ENCODE results near the gene PPME1. TPM values are rescaled to one million over a fixed set of nuclear protein-coding genes. Genes with fewer than 3 reads are reported as not detected.

The PPME1 gene
- total RNA-seq, 1 donor from 2014 or later, result 31.2 TPM

DNA sequence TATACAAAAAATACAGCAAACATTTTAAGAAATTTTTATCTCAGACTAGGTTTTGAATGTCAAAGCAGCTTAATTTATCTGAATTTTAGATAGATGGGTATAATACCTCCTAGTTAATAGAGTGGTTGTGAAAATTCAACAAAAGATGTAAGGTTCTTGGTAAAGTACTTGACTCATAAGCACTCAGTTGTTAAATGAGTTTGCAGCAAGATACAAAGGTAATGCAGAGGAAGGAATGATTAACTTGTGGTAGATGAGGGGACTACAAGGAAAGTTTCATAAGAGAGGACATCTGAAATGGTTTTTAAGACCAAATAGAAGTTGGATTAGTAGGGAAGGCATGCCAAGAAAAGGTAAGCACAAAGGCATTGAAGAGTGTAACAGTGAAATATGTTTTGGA lies 37.4 kb downstream of the PPME1 start:
- no peak for DNase-seq
- intact Hi-C loops (cut with micrococcal nuclease), result no loop called here
- no peak for ATAC-seq

DNA sequence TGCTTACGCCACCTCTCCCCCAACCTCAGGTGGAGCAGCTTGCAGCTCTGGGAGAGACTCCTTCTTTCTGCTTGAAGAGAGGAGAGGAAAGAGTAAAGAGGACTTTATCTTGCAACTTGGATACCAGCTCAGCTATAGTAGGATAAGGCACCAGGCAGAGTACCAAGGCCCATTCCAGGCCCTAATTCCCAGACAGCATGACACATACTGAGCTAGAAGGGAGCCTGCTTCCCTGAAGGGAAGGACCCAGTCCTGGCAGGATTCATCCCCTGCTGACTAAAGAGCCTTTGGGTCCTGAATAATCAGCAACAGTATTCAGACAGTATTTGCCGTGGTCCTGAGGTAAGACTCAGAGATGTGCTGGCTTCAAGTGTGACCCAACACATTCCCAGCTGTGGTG lies 41.4 kb downstream of the PPME1 start:
- intact Hi-C loops (cut with micrococcal nuclease), result no loop called here
- DNase-seq (no peak), ATAC-seq (peak; percentile 35)

DNA sequence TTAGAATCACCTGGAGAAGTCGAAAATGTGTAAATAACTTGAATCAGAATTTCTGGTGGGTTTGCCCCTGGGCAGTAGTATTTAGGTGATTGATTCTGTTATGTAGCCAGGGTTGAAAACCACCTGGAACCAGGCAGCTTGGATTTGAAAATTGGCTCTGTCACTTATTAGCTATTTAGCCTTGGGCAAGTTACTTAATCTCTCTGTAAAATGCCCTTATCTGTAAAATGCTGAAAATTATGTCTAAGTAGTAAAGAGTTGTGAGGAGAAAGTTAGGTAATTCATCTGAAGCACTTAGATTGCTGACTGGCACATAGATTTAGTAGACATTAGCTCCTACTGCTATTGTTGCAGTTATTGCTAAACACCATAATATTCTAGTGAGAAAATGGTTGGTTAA lies 49.3 kb downstream of the PPME1 start:
- intact Hi-C loops (cut with micrococcal nuclease), result no loop called here
- ATAC-seq, result no peak

DNA sequence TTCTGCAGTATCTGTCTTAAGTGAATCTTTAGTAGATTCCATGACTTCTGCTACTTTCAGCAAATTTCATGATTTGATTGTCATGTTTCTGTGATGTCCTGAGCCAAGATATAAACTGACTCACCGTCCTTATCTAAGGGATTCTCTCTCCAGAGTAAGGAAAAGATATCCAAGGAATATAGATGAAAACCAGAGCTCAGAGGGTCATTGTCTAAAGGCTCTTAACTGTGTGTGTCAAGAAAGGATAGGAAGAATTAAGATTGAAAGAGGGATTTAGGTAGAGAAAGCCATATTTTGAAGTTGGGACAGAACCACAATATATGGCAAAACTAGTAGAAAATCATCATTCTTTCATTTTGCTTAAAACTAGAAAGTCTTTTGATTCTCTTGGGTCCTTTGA lies 50.7 kb downstream of the PPME1 start:
- ATAC-seq (no peak), DNase-seq (no peak)
- intact Hi-C loops (cut with micrococcal nuclease), result no loop called here

More for the DNA sequence above, 49.3 kb downstream of the PPME1 start:
- DNase-seq, result no peak

DNA sequence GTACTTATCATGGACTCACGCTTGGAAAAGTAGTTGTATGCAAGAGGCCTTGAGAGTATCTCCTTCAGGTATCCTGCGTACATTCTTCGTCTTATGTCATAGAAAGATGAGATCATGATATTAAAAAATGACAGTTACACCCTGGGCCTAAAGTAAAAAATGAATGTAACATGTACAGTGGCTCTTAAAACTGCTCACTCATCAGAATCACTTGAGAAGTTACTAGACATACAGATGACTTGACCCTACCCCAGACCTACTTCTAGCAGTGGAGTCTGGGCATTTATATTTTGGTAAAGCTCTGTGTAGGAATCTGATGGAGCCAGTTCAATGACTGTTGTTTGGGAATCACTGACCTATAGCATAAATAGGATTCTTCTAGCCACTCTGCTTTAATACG lies 54.5 kb downstream of the PPME1 start:
- ATAC-seq (no peak), DNase-seq (no peak)
- intact Hi-C loops (cut with micrococcal nuclease), result no loop called here

DNA sequence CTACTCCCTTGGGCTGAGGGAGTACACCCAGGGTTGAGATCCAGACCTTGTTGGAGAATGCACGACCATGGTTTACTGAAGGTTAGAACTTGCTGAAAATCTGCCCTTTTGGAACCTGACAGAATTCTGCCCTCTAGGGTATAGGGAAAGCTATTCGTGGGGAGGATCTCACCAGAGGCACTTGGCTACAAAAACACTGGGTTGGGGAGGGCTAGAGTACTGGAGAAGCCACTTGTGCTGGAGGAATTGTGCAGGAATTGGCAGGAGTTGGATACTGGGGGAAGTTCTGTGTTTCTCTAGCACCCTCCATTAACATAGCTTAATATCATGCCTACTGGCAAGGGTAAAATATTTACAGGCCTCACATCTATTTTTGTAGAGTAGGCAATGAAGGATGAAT lies 55.8 kb downstream of the PPME1 start:
- no peak for DNase-seq
- intact Hi-C loops (cut with micrococcal nuclease), result no loop called here
- ATAC-seq, result peak; percentile 95

DNA sequence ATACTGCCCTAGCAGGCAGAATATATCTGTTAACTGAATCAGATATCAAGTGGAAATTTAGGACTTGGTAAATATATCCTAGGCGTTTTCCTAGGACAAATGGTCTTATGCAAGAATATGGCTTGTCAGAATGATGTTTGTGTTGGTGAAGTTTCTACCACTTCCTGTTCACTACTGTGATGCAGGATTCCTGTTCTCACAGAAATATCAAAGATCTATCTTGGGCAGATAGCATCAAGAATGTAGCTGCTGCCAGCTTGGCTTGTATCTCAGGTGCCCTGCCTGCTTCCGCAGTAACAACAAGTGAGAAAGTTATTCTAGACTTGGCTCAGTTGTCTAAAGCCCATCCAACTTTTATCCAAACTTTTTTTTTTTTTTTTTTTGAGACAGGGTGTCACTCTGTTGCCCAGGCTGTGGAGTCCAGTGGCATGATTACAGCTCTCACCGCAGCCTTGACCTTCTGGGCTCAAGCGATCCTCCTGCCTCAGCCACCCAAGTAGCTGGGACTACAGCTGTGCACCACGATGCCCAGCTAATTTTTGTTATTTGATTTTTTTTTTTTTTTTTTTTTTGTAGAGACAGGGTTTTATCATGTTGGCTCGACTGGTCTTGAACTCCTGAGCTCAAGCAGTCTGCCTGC lies 61.3 kb downstream of the PPME1 start:
- DNase-seq (no peak), ATAC-seq (peak; percentile 61)
- intact Hi-C loops (cut with micrococcal nuclease), result no loop called here

DNA sequence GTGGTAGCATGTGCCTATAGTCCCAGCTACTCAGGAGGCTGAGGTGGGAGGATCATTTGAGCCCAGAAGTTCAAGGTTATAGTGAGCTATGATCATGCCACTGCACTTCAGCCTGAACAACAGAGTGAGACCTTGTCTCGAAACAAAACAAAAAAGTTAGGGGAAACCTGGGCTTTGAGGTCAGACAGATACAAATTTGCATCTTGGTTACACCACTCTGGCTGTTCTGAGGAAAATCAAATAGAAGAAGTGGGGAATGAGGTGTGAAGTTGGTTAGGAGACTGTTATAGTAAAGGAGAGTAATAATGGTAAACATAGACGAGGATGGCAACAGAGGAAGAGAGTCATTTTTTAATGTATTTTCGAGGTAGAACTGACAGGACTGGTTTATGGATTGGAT lies 62.6 kb downstream of the PPME1 start:
- intact Hi-C loops (cut with micrococcal nuclease), result no loop called here
- no peak for DNase-seq
- no peak for ATAC-seq

DNA sequence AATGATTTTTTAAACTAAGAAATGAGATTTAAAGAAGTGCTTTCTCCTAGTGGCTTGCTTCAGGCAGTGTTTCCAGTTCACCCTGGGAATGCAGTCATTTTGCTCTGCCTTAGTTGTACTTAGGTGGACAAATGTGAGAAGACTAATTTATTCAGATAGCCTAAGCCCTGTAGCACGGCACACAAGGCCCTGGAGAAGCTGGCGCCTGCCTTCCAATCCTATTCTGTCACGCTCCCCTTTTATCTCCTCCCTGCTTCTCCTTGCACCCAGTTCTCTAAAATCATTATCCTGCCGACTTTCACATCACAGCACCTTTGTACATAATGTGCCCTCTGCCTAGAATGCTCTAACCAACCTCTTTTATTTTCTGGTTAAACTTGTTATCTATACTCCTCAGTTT lies 64.0 kb downstream of the PPME1 start:
- ATAC-seq (peak; percentile 63), DNase-seq (no peak)
- intact Hi-C loops (cut with micrococcal nuclease), result no loop called here

DNA sequence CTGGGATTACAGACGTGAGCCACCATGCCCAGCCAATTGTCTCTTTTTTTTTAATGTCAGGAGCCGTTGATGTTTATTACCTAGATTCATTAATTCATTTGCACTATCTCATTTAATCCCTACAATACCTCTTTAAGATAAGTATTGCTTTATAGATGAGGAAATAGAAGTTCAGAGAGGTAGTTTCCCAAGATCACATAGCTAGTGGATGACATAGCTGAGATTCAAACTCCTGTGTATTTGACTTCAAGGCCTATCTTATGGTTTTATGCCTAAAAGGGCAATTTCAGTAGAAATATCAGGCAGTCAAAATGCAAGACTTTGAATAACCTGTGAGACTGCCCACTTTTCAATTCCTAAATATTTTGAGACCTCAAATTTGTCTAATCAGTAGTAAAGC lies 66.5 kb downstream of the PPME1 start:
- intact Hi-C loops (cut with micrococcal nuclease), result no loop called here
- ATAC-seq, result no peak
- DNase-seq, result no peak

DNA sequence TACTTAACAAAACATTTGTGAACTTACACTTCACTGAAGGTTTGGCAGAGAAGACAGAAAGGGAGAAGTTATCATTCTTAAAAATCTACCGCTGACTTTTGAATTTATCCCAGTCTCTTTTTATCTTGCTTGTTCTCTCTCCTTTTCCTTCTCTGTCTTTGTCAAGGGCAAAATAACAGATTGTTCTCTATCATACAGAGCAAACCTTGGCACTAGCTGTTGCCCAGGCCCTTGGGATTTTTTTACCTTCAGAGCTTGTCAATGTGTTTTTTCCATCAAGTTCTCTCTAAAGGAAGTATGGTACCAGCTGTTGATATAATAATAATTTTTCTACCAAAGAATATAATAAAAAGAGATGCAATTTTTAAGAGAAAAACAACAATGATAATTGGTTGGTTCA lies 67.2 kb downstream of the PPME1 start:
- intact Hi-C loops (cut with micrococcal nuclease), result no loop called here
- ATAC-seq, result peak; percentile 65
- no peak for DNase-seq

DNA sequence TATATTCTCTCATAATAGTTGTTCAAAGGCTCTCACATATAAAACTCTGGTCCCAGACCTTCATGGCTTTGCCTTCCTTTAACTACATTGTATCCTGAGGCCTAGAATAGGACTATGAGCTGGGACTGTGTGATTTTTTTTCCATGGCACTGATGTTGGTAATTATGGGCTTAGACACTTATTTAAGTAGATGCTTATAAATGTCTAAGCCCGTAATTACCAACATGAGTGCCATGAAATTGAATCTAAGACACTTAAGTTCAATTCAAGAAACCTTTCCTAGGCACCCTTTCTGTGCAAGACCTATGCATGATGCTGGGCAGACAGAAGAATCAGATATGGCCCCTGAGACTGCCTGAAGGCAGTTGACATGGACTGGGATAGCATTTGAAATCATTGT lies 77.4 kb downstream of the PPME1 start:
- DNase-seq, result no peak
- intact Hi-C loops (cut with micrococcal nuclease), result no loop called here
- no peak for ATAC-seq

DNA sequence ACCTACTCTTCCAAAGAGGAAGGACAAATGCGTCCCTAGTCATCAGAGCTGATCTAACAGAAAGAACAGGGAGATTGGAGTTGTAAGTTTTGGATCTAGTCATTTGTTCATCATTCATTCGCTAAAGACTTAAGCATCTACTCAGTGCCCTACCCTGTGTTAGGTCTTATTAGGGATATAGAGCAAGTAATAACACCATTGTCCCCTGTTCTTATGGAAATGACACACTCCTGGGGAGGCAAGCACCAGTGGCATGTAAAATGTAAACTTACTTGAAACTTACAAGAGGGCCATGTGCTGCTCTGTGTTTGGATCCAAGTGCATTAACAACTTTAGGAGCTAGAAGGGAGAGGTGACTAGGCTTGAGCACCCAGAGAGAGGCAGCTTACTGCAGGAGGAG lies 78.4 kb downstream of the PPME1 start:
- DNase-seq (no peak), ATAC-seq (no peak)
- intact Hi-C loops (cut with micrococcal nuclease), result no loop called here

DNA sequence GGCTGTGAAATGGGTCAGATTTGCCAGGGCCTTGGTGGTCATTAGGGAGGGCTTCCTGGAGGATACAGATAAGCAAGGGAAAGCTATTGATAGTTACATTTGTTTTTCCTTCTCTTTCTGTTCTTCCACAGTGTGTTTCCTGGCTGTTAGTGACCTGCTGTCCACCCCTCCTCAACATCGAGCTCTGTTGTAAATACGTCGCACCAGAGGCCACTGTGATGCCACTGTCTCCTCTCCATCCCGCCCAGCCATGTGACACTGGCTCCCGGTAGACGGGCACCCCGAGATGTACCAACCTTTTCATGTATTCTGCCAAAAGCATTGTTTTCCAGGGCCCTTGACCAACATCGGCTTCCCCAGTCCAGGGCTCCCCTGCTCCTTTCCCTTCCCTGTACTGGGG lies 82.3 kb downstream of the PPME1 start:
- intact Hi-C loops (cut with micrococcal nuclease), result no loop called here
- DNase-seq (no peak), ATAC-seq (no peak)

DNA sequence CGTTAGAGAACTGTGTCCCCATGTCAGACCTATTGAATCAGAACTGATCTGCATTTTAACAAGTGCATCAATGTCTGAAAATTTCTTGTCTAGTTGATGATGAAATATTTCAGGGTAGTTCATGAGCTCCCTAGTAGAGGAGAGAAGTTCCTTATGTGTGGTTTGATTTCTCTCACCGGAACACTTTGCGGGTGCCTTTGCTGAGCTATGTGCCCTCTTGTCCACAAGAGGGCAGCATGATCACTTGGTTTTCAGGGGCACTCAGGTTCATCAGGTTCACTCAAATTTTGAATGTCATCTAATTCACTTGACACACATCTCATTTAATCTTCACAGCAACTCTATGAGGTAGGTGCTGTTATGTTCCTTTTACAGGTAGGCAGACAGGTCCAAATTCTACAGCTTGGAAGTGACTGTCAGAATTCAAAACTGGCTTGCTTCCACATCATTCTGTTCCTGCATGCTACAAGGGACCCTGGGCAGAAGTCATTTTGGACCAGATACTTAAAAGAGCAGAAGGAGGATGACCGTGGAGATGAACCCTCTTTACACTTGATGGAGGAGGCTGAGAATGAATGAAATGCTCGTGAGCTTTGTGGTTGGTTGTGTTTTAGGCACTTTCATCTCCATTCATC lies 84.8 kb downstream of the PPME1 start:
- DNase-seq, result peak; percentile 32
- ATAC-seq, result peak; percentile 68
- intact Hi-C loops (cut with micrococcal nuclease), result loop anchor here (5.0 kb wide), 1 partner anchor 191 kb away; no protein-coding TSS in a partner anchor

DNA sequence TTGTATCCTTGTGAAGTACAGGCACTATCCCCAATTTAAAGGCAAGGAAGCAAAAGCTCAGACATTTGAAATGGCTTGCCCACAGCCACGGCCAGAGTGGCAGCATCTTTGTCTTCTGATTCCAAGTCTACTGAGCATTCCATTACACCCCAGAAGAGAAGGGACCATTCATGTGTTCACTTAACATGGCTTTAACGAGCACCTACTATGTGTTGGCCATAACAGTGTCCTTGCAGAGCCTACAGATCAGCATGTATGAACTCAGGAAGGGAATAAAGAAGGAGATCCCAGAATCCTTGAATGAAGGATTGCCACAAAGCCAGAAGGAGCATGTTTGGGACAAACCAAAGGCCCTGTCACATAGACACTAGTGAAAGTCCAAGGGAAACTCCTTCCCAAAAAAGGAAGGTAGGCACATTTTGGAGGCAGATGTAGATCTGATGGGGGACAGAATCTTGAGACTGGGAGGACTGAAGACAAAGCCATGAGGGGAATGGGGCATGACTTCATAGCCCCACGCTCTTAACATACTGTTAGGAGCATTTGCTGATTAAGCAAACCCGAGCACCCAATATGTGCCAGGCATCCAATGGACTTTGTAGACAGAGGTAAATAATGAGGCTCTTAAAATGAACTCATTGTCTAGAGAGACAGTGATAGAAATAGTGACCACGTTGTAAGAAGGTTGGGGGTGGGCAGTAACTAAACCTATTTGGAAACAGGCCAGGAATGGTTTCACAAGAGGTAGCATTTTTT lies 85.5 kb downstream of the PPME1 start:
- intact Hi-C loops (cut with micrococcal nuclease), result loop anchor here (5.0 kb wide), 1 partner anchor 191 kb away; no protein-coding TSS in a partner anchor
- ATAC-seq (no peak), DNase-seq (no peak)

DNA sequence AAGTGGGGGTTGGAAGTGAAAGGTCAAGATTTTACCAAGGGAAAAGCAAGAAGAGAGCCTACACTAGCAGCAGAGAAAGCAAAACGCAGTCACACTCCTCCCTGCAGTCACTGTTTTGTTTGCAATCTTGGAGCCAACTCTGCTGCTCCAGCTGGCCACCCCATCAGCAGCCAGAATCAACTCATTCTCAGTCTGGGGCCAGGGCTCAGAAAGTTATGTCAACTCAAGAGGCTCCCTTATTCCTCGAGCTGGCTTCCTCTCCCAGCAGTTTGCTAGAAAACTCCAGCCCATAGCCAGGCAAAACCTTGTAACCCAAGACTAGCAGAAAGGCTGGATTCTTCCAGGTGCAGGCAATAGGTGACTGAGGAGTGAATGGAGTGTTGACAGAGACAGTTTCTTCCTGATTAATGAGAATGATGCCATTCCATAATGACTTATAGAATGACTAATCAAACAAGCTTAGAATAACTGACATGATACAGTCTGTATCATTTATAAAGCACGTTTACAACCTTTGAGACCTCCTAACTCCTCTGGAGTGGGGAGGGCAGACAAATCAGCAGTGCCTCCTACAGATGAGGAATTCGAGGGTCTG lies 87.0 kb downstream of the PPME1 start:
- peak; percentile 53 for DNase-seq
- intact Hi-C loops (cut with micrococcal nuclease), result loop anchor here (5.0 kb wide), 1 partner anchor 189 kb away; no protein-coding TSS in a partner anchor
- ATAC-seq, result peak; percentile 83

DNA sequence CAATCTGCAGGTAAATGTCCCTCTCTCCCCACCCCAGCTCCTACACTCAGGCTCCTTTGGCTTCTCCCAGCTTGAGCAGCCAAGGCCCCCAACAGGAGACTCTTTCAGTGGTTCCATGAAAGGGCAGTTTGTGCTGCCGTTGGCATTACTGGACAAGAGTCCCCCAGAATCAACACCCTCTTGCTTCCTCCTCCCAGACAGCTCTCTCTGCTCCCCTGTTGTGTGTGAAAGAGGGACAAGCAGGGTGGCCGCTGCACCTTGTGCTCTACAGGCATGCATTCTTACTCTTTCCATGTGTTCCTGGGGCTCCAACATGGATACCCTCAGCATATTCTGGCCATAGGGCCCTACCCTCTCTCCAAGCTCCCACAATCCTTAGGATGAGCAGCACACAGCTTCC lies 91.6 kb downstream of the PPME1 start:
- no peak for ATAC-seq
- no peak for DNase-seq
- intact Hi-C loops (cut with micrococcal nuclease), result no loop called here

DNA sequence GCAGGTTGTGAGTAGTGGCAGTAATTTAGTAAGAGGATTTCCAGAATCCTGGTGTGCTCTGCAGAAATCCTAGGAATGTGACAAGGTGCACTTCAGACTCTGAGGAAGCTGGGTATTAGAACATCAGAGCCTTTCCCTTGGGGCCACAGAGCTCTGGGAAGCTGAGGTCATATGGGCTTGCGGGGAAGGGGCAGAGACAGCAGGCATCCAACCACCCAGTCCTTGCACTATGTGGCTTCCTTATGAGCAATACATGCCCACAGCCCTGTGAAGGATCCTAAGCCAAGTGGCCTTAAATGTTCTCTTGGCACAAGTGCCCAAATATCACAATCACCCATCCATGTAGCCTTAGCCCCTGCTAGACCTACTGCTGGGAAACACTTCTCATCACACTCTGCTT lies 94.2 kb downstream of the PPME1 start:
- intact Hi-C loops (cut with micrococcal nuclease), result no loop called here
- DNase-seq (no peak), ATAC-seq (no peak)

DNA sequence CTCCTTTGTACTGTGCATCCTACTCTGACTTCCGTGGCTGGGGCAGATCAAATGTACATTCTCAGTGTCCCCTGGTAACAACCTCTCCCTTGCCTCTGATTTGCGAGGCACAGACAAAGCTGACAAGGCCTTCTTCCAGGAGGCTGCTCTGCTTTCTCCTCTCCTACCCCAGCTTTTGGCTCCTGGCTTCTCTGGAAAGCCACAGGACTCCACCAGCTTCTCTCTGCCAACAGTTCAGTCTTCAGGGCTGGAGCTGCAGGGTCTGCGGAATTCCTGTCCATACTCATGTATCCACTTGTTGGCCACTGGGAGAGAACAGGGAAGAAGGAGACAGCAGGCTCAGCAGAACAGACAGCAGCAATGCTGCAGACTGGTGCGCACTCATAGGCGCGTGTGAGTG lies 95.9 kb downstream of the PPME1 start:
- DNase-seq (no peak), ATAC-seq (no peak)
- intact Hi-C loops (cut with micrococcal nuclease), result no loop called here
